HG03064 (cell line): ENCODE measurements around the gene EYS.
"Not testable (repeated sequence)": the region's sequence is repeated elsewhere in the genome, so short reads cannot be mapped to it uniquely, and the experiment has no call there.

Source experiments
- ATAC-seq: cut with Tn5 transposase; IDR thresholded peaks from one replicate; pipeline ENCODE4 v1.9.1; 2021; ENCODE audit warnings: low read depth; ENCODE audit not compliant: unreplicated experiment

Gene EYS

DNA sequence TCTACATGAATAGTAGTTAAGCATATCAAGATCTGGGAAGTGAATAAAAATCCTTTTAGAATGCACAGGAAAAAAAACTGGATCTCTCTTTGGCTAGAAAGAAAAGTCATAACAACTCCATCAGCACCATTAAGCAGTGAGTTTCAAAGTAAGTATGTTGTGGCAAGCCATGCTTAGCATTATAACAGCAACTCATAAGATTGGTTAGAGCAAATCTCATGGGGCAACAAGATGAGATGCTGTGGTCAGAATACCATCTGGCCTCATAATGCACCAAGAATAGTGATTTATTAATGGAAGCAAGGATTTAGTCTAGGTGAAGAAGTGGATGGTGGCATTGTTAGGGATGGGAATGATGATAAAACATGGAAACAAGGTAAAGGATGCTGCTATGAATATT is 1912.0 kb downstream of the EYS start:
- no peak for ATAC-seq

GRCh38 chr6:63793465-63794137 is 1913.4 kb downstream of the EYS start:
- ATAC-seq, result no peak

- ATAC-seq, result no peak
Measured at GRCh38 chr6:63792736-63793464, 1914.1 kb downstream of the EYS start.

DNA sequence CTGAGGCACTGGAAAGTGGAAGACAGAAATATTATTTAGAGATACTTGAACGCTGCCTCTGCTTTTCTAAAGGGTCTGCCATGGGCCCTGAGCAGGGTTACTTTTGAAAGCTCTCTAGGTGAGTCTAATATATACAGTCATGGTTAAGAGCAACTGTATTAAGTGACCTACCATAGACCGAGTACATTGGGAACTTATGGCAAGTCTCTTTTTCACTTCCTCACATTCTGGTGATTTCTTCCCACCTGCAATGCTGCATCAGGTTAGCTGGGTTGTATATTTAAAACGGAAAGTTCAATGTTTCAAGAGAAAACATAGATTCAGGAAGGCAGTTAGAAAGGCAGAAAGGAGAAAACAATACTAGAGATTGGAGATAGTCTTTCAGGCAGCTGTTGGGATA is 1916.7 kb downstream of the EYS start:
- no peak for ATAC-seq

GRCh38 chr6:63789699-63790098 is 1917.3 kb downstream of the EYS start:
- ATAC-seq, result no peak

DNA sequence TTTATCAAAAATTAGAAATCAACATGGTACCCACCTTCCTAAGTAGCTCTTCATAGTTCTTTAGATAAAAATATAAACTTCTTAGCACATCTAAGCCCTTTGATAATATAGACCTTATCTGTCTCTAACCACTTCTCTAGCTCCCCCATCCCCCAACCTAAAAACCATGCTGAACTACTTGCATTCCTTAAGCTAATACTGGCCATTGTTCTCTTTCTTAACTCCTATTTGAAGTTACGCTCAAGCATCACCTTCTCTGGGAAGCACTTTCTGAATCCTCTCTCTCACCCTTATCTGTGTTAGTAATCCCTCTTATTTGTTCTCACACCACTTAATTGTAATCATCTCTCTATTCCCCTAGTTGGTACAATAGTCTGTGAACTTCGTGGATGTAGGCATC is 1918.5 kb downstream of the EYS start:
- no peak for ATAC-seq

- ATAC-seq, result no peak
Measured at GRCh38 chr6:63787021-63787420, 1920.0 kb downstream of the EYS start.

DNA sequence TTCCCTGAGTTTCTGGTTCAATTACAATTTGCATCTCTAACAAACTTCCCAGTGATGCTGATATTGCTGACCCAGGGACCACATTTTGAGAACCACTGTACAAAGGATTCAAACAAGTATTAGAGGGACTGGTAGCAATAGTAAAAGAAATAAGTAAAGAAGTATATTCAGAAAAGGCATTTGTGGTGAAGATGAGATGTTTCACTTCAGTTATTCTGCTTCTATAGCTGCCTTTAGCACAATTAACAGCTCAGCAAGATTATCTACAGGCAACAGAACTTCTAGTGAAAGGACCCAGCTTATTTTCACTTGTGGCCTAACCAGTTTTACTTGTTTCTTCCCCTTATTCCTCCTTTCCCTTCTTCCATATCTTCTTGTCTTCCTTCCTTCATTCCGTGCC is 1922.0 kb downstream of the EYS start:
- no peak for ATAC-seq

DNA sequence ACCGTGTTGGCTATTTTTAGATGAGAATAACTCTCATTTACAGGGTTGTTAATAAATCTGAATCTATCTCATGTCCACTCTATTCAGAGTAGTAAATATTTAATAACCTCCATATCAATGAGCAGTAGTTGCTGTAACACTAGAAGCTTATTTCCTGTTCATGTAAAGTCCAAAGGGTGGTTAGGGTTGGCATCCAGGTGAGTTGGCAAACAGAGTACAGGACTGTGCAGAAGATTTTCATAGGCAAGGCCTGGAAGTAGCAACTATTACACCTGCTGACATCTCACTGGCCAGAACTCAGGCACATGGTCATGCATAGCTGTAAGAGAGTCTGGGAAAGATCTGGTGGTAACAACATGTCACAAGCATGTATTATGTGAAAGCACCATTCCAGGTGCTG is 1923.9 kb downstream of the EYS start:
- no peak for ATAC-seq

- ATAC-seq, result no peak
Measured at GRCh38 chr6:63774961-63775360, 1932.1 kb downstream of the EYS start.

DNA sequence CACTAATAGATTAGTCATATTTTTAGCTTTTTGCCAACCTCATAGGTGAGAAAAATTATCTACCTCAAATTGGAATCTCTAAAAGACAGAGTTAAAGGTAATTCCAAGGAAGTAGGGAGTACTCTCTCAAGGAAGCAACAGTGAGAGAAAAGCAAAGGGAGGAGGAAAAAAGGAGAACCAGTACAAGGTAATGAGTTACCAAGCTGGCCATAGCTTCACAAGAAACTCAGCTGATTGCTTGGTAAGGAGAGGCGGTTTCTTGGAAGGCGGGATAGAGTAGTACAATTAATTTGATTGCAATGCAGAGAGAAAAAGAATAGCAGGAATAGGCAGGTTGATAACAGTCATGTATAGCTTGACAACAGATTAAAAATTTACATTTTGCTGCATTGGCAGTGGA is 1933.8 kb downstream of the EYS start:
- no peak for ATAC-seq

DNA sequence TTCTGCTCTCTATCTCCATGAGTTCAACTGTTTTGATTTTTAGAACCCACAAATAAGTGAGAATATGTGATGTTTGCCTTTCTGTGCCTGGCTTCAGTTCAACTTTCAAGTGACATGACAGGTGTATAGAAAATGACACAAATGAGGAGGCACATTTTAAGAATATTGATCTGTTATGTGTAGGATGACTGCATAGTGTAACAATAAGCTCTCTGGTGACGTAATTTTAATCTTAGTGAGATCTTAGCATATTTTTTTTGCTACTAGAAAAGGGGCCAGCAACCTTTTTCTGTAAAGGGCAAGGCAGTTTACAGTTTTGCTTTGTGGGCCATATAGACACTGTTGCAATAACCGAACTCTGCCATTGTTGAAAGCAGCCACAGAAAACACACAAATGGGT is 1941.2 kb downstream of the EYS start:
- no peak for ATAC-seq

DNA sequence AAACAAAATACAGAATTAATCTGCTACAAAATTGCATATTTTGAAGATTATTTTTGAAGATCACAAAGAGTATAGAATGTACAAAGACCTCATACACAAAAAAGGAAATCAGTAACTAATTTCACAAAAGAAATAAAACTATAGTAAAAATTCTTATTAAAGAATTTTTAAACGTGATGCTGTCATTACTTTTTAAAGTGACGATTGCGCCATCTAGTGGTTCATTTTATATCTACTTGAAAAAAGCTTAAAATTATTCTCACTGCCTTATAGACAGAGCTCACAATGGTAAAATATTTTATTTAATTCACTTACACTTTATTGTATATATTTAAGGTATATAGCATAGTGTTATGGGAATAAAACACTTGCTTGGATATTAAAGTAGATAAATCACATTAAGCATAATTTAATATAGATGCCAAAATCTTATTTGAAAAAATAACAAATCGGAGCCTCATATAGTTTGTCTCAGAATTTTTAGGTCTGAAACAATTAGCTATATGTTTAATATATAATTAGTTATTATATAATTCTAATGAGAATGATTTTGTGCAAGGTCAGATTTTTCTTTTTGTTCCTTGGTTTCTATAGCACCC is 1942.6 kb downstream of the EYS start:
- ATAC-seq, result no peak

GRCh38 chr6:63760199-63760598 is 1946.8 kb downstream of the EYS start:
- no peak for ATAC-seq

GRCh38 chr6:63759605-63760105 is 1947.4 kb downstream of the EYS start:
- no peak for ATAC-seq

GRCh38 chr6:63757826-63758225 is 1949.2 kb downstream of the EYS start:
- no peak for ATAC-seq

DNA sequence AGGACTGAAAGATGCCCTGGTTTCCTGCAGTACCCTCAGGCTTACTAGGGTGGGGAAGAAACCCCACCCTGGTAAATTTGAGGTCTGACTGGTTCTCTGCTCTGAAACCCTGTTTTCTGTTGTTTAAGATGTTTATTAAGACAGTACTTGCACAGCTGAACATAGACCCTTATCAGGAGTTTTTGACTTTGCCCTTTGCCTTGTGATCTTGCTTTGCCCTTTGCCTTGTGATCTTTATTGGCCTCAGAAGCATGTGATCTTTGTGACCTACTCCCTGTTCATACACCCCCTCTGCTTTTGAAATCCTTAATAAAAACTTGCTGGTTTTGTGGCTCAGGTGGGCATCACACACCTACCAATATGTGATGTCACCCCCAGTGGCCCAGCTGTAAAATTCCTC is 1949.8 kb downstream of the EYS start:
- ATAC-seq, result not testable (repeated sequence)

- no peak for ATAC-seq
Measured at GRCh38 chr6:63750400-63750799, 1956.6 kb downstream of the EYS start.

DNA sequence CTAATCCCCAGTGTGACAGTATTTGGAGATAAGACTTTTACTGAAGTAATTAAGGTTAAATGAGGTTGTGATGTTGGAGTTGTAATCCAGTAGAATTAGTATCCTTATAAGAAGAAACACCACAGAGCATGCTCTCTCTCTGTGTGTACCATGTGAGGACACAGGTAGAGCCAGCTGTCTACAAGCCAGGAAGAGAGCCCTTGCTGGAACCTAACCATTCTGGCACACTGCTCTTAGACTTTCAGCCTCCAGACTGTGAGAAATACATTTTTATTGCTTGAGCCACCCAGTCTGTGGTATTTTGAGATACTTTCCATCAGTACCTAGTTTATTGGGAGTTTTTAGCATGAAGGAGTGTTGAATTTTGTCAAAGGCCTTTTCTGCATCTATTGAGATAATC is 1961.2 kb downstream of the EYS start:
- no peak for ATAC-seq

GRCh38 chr6:63744810-63745209 is 1962.2 kb downstream of the EYS start:
- ATAC-seq, result no peak

GRCh38 chr6:63743691-63744090 is 1963.3 kb downstream of the EYS start:
- ATAC-seq, result no peak

DNA sequence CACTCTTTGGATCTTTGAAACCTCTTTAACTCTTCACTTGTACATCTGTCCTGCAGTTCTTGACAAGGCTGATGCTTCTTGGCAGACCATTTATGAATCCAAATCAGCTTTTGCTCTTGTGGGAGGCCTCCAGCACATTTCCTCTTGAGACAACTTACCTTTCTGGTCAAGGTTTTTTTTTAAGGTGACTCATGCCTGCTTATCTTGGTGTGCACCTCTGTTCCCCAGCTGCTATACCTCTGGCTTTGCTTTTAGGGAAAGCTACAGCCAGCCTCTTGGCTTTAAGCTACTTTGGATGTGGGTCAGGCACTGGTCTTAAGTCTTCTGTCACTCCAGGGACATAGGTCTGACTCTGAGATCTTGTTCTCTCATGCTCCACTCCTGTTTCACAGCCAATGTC is 1965.0 kb downstream of the EYS start:
- ATAC-seq, result no peak
